CD4-positive, alpha-beta T cell (primary cell): Measurements from ENCODE around the gene PIEZO1. TPM values are rescaled to one million over a fixed set of nuclear protein-coding genes. Genes with fewer than 3 reads are reported as not detected.

Experiments used
- ATAC-seq: fragments of 200-7000 bp; cut with Tn5 transposase; one replicate; pipeline ENCODE4 v1.10.0; 2022; ENCODE audit warnings: mild to moderate bottlenecking; ENCODE audit not compliant: poor library complexity
- CTCF ChIA-PET: fragments of 350-600 bp; sonication (Branson Sonifier 250); formaldehyde crosslinking; loops from one replicate; lab custom pipeline; 2021; ENCODE audit warnings: antibody characterized with exemption, inconsistent platforms; lab: Charles Lee
- POLR2A ChIA-PET: fragments of 350-600 bp; sonication (Branson Sonifier 250); formaldehyde crosslinking; loops from one replicate; lab custom pipeline; 2021; ENCODE audit warnings: antibody characterized with exemption, inconsistent platforms; lab: Charles Lee
- DNase-seq, 14 experiments: peaks; one replicate each; pipeline ENCODE4 v3.0.0-alpha.2; 2013 to 2020; ENCODE audit warnings: mixed read lengths in 2 of 14
- H3K27ac ChIP-seq, 2 donors: one replicate each; pipeline versions ENCODE4 v1.5.1 to v1.7.0; 2013; ENCODE audit warnings: low read length in 2 of 2, low read depth in 1 of 2, mild to moderate bottlenecking in 1 of 2
- H3K27me3 ChIP-seq, 2 experiments: 1 replicate in 1 of 2; 2 replicates in 1 of 2; pipeline versions ENCODE4 v1.6.1 to v1.7.0; 2013; ENCODE audit warnings: low read length in 2 of 2, control low read depth in 1 of 2, mild to moderate bottlenecking in 1 of 2, moderate library complexity in 1 of 2; ENCODE audit not compliant: insufficient read depth in 2 of 2, control insufficient read depth in 1 of 2
- H3K36me3 ChIP-seq: one replicate; pipeline ENCODE4 v1.6.1; 2013; ENCODE audit warnings: low read length, control low read depth; ENCODE audit not compliant: insufficient read depth
- H3K4me1 ChIP-seq: one replicate; pipeline ENCODE4 v1.6.1; 2013; ENCODE audit warnings: low read length, control low read depth; ENCODE audit not compliant: insufficient read depth
- H3K4me3 ChIP-seq: one replicate; pipeline ENCODE4 v1.5.1; 2013; ENCODE audit warnings: mild to moderate bottlenecking, low read length, moderate library complexity
- H3K9me3 ChIP-seq, 2 experiments: 1 replicate in 1 of 2; 2 replicates in 1 of 2; pipeline versions ENCODE4 v1.6.1 to v1.7.0; 2013; ENCODE audit warnings: low read length in 2 of 2, mild to moderate bottlenecking in 2 of 2, control low read depth in 1 of 2, moderate library complexity in 1 of 2; ENCODE audit not compliant: control insufficient read depth in 1 of 2, insufficient read depth in 1 of 2
- H3K27ac Mint-ChIP-seq: one replicate; pipeline ENCODE4 v1.8.0; 2020; ENCODE audit warnings: mixed read lengths
- H3K27me3 Mint-ChIP-seq: one replicate; pipeline ENCODE4 v1.8.0; 2021; ENCODE audit warnings: mixed read lengths
- H3K36me3 Mint-ChIP-seq: one replicate; pipeline ENCODE4 v1.8.0; 2021; ENCODE audit warnings: low read depth, mixed read lengths
- H3K4me1 Mint-ChIP-seq: one replicate; pipeline ENCODE4 v1.8.0; 2021; ENCODE audit warnings: low read depth, mixed read lengths
- H3K4me3 Mint-ChIP-seq: one replicate; pipeline ENCODE4 v1.8.0; 2020; ENCODE audit warnings: mild to moderate bottlenecking, mixed read lengths
- H3K9me3 Mint-ChIP-seq: one replicate; pipeline ENCODE4 v1.8.0; 2020; ENCODE audit warnings: mixed read lengths
- intact Hi-C, 2 experiments: fragments of 100-400 bp; cut with DNase I in 1 of 2; cut with micrococcal nuclease in 1 of 2; formaldehyde crosslinking; loops; one replicate each; pipeline versions ENCODE4 v1.15.1 to v1.9.0; 2023 to 2025; cut with DNase I, micrococcal nuclease
- total RNA-seq, 174 experiments: library from RNA in 2 of 174; stranded (reverse) in 2 of 174; gene quantifications; one replicate each; pipeline ENCODE4 v1.2.3 and lab custom pipeline; 2021 to 2026
- TF ChIP-seq, protein P1 (sequence below): fragments of 200-600 bp; IDR thresholded peaks from one replicate; pipeline ENCODE4 v1.8.0; 2022; ENCODE audit warnings: antibody characterized with exemption, mild to moderate bottlenecking

The PIEZO1 gene
- total RNA-seq, 2 experiments from 2014 or later = 142 to 146 TPM

DNA sequence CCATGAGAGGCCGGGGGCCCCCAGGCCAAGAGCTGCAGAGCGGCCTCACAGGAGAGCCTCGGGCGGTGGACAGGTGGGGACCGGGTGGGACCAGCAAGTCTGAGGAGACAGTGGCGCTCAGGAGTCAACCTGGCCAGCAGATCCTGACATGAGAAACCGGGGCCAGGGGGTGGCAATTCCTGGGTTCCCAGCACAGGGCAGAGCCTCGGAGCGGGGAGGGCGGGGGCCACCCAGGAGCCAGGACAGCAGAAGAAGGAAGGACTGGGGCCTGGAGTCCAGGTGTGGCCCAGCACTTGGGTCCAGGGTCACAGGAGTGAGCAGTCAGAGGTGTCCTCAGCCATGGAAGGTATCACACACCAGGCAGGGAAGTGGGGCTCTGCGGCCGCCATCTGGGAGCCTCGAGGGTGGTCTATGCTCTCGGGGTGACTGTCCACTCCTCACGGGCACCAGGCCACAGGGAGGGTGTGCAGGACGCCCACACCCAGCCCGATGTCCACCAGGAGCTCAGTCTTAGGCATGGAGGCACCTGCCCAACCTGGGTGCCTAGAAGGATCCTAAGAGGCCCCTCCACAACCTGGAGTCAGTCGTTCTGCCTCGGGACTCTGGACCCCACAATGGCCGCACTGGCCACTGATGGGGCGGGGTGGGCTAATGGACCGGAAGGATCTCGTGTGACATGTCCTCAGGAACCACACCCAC is 29.1 kb downstream of the PIEZO1 start:
- no peak for ATAC-seq
- H3K4me1 ChIP-seq = peaks cover 68% of the 10 kb centered on the region
- H3K27me3 ChIP-seq = no peaks in the 10 kb centered on the region
- H3K4me3 Mint-ChIP-seq = no peak overlapping the region
- H3K36me3 ChIP-seq = peaks cover 18% of the 10 kb centered on the region
- intact Hi-C loops = no loop called here
- H3K9me3 ChIP-seq = peaks cover 0 to 10% of the 10 kb centered on the region in 2 experiments
- peaks cover 5% of the 10 kb centered on the region for H3K36me3 Mint-ChIP-seq
- ChIA-PET CTCF (no interaction called here), POLR2A (no interaction called here)
- no peaks in the 10 kb centered on the region for H3K9me3 Mint-ChIP-seq
- no peak for DNase-seq
- no peaks in the 10 kb centered on the region for H3K27me3 Mint-ChIP-seq
- H3K4me1 Mint-ChIP-seq = peaks cover 16% of the 10 kb centered on the region
- H3K4me3 ChIP-seq = no peak overlapping the region
- TF ChIP-seq, protein P1, sequence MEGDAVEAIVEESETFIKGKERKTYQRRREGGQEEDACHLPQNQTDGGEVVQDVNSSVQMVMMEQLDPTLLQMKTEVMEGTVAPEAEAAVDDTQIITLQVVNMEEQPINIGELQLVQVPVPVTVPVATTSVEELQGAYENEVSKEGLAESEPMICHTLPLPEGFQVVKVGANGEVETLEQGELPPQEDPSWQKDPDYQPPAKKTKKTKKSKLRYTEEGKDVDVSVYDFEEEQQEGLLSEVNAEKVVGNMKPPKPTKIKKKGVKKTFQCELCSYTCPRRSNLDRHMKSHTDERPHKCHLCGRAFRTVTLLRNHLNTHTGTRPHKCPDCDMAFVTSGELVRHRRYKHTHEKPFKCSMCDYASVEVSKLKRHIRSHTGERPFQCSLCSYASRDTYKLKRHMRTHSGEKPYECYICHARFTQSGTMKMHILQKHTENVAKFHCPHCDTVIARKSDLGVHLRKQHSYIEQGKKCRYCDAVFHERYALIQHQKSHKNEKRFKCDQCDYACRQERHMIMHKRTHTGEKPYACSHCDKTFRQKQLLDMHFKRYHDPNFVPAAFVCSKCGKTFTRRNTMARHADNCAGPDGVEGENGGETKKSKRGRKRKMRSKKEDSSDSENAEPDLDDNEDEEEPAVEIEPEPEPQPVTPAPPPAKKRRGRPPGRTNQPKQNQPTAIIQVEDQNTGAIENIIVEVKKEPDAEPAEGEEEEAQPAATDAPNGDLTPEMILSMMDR = no peak
- no peak overlapping the region for H3K27ac ChIP-seq
- H3K27ac Mint-ChIP-seq = no peak overlapping the region

DNA sequence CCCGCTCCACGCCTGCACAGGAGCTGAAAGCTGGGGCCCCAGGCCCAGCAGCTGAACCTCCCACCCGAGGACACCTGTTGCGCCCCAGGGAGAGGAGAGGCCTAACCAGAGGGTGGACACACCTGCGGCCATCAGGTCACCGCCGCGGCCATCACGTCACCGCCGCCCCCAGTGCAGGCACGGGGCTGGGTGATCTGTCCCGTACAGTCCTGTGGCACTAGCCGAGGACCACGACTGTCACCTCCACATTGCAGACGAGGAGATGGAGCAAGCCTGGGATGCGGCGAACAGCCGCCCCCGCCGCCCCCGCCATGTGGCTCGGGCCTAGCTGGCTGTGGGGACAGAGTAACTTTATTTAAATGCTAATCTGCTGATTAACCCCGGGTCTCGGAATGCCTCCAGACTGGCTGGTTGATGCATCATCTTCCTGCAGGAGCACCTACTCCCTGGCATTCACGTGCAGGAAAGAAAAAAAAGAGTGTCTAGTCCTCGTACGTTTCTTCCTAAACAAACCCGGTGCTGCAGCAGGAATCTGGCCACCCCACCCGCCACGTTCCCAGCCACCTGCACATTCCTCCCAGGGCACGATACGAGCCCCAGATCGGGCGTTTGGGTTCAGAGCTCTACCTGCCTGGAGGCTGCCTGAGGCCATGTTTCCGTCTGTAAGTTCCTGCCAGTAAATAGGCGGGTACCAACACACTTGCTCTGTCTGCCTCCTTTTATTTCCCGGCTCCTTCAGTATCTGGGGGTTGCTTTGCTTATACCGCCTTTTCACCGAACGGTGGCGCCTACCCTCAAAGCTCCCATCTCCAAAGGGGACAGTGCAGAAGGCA is 29.9 kb downstream of the PIEZO1 start:
- no peak overlapping the region for H3K27ac ChIP-seq
- Mint-ChIP-seq H3K36me3 (peaks cover 5% of the 10 kb centered on the region), H3K27me3 (no peaks in the 10 kb centered on the region), H3K4me1 (peaks cover 16% of the 10 kb centered on the region), H3K27ac (no peak overlapping the region), H3K4me3 (no peak overlapping the region), H3K9me3 (no peaks in the 10 kb centered on the region)
- H3K27me3 ChIP-seq = no peaks in the 10 kb centered on the region
- DNase-seq = peak in 5 of 14 experiments; percentile 20 to 54 (median 40)
- peaks cover 19% of the 10 kb centered on the region for H3K36me3 ChIP-seq
- TF ChIP-seq, protein P1 = no peak
- intact Hi-C loops = no loop called here
- CTCF ChIA-PET = no interaction called here
- no peak overlapping the region for H3K4me3 ChIP-seq
- H3K9me3 ChIP-seq = peaks cover 0 to 10% of the 10 kb centered on the region in 2 experiments
- H3K4me1 ChIP-seq = peaks cover 61% of the 10 kb centered on the region
- POLR2A ChIA-PET = interaction anchor here (1.4 kb wide), 1 partner anchor 26 kb away, joined by 4 read pairs; no protein-coding TSS in a partner anchor
- ATAC-seq = no peak

DNA sequence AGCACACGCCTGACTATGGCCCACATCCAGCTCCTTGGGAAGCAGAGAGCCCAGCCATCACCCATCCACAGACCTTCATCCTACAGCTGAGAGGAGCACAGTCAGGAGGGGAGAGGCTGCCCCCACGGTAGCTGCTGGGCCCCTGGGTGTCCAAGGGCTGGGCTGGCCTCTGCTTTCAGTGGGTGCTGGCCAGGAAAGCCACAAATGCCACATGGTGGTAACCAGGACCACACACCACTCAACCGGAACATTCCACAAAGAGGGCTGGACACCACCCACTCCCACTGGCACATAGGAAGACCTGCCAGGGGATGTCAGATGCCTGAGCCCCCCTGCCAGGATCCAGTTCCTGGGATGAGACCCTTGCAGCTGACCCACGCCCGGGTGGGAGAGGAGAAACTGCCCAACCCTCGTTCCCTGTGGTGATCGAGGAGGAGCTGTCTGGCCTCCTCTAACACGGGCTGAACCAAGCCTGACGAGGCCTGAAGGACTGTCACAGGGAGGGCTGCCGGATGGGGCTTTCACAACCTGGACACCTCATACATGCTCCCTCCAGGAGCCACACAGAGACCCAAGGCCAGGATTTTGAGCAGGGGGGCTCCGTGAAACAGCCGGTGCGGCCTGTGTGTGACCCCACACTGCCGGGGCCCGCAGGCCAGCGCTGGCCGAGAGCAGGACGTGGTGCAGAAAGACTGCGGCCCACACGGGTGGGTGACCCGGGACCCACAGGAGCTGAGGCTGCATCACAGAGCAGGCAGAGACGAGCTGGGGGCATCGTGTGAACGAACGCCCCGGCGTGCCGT is 30.7 kb downstream of the PIEZO1 start:
- Mint-ChIP-seq H3K4me3 (no peak overlapping the region), H3K4me1 (peaks cover 13% of the 10 kb centered on the region), H3K9me3 (no peaks in the 10 kb centered on the region), H3K27me3 (no peaks in the 10 kb centered on the region), H3K36me3 (peaks cover 3% of the 10 kb centered on the region), H3K27ac (no peak overlapping the region)
- no peak overlapping the region for H3K4me3 ChIP-seq
- TF ChIP-seq, protein P1 = no peak
- ChIA-PET POLR2A (interaction anchor here (1.4 kb wide), 1 partner anchor 27 kb away, joined by 4 read pairs; no protein-coding TSS in a partner anchor), CTCF (no interaction called here)
- no peak for DNase-seq
- peaks cover 0 to 13% of the 10 kb centered on the region in 2 experiments for H3K9me3 ChIP-seq
- no peak for ATAC-seq
- H3K36me3 ChIP-seq = peaks cover 19% of the 10 kb centered on the region
- peaks cover 53% of the 10 kb centered on the region for H3K4me1 ChIP-seq
- H3K27me3 ChIP-seq = no peaks in the 10 kb centered on the region
- intact Hi-C loops = no loop called here
- no peak overlapping the region for H3K27ac ChIP-seq
